HG02623 (cell line): ENCODE data around the gene GRAMD2B.
A peak's percentile ranks its signal among the peaks of the same experiment; 100 is the strongest.
"Not testable (repeated sequence)": the region's sequence is repeated elsewhere in the genome, so short reads cannot be mapped to it uniquely, and the experiment has no call there.

Experiments used
- ATAC-seq: cut with Tn5 transposase; IDR thresholded peaks from one replicate; pipeline ENCODE4 v1.9.1; 2021; ENCODE audit warnings: moderate library complexity; ENCODE audit not compliant: unreplicated experiment

Gene GRAMD2B

DNA sequence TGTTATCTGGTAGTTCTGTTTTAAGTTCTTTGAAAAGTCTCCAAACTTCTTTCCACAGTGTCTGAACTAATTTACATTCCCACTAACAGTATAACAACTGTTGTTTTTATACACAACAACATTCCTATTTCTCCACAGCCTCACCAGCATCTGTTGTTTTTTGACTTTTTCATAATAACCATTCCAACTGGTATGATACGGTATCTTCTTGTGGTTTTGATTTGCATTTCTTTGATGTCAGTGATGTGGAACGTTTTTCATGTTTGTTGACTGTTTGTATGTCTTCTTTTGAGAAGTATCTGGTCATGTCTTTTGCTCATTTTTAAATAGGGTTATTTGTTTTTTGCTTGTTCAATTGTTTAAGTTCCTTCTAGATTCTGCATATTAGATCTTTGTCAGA, 12.6 kb upstream of the GRAMD2B start:
- no peak for ATAC-seq

GRCh38 chr5:126413856-126414255, 9.4 kb upstream of the GRAMD2B start:
- no peak for ATAC-seq

GRCh38 chr5:126414874-126415502, 8.2 kb upstream of the GRAMD2B start:
- no peak for ATAC-seq

GRCh38 chr5:126415789-126416188, 7.4 kb upstream of the GRAMD2B start:
- ATAC-seq: no peak

DNA sequence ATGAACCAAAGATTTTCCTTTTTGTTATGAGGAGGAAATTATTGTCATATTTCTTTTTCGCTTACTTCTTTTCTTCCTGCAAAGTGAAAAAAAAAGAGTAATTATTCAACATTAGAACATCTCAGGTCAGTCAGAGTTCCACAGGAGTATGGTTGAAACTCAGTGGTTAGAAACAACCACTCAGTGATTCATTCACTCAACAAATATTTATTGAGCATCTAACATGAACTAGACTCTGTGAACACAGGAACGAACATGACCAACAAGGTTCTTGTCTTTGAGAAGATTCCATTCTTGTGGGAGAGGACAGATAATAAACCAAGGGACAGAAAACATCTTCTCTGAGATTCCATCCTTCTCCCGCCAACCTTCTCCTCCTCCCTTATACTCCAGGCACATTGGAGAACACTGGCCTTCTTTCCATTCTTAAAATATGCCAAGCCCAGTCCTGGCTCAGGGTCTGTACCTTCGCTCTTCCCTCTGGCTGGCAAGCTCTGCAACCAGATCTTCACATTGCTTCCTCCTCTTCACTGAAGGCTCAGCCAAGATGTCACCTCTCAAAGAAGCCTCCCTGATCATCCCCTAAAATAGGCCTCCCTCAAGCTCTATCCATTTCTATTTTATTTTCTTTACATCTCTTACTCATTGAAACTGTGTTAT, 6.8 kb upstream of the GRAMD2B start:
- no peak for ATAC-seq

GRCh38 chr5:126417178-126417577, 6.0 kb upstream of the GRAMD2B start:
- no peak for ATAC-seq

GRCh38 chr5:126419102-126419501, 4.1 kb upstream of the GRAMD2B start:
- ATAC-seq: no peak

DNA sequence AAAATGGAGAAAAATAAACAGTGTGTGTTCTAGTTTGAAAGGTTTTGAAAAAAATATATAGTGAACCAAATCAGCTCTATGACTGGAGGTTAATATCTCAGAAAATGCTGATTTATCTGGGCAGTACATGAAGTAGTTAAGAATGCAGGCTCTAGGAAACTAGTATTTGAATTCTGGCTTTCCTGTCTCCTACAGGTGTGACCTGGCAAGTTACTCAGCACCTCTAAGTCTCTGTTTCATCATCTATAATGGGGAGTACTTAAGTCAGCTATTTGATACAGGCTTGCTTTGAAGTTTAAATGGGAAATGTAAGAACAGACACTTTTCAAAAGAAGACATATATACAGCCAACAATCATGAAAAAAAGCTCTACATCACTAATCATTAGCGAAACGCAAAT, 5.2 kb downstream of the GRAMD2B start:
- ATAC-seq: no peak

GRCh38 chr5:126430631-126431030, 7.4 kb downstream of the GRAMD2B start:
- no peak for ATAC-seq

DNA sequence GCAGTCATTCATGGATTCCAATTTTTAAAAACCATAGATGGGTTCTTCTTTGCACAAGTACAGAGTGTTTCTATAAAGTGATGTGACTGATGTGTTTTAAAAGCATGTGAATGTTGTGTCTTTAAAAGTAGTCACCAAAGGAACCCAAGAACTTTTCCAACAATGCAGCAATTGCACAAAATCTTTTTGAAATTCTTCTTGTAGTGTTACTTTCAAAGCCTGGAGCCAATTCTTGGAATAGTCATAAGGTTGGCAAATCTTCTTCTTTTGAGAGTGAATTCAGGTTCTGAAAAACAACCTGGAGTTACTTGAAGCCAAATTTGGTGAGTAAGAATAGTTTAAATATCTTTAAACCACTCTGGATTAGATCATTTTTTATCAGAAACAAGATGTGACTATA, 10.5 kb downstream of the GRAMD2B start:
- ATAC-seq: no peak

DNA sequence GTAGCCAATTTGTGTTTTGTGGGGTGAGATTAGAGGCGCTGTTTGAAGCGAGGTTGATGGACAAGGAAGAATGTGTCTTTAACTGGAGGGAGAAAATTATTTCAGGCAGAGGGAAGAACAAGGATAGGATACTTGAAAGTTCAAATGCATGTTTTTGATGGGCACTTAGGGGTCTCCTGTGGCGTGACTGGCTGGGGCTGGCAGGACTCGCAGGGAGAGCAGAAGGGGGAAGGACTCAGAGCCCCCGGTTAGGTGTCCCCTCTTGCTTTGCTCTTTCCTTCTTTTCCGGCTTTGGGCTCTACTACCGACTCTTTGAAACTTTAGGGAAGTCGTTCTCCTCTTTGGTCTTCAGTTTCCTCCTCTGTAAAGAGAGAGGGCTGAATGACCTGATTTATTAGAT, 12.1 kb downstream of the GRAMD2B start:
- no peak for ATAC-seq

DNA sequence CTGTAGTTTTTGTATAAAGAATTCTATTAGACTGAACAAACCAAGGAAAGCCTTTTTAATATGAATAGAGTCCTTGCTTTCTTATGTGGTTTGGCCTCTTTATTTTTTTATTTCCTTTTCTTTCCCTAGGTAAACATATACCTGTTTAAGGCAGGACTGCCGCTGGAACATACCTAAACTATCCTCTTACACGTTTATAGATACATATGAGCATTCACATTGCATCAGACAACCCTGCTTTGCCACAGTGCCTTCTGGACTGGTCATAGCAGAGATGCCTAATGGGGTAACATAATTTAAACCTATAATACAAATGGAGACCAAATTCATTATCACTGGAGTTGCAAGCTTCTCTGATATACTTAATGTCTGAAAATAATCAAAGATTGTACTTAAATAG, 12.5 kb downstream of the GRAMD2B start:
- no peak for ATAC-seq

DNA sequence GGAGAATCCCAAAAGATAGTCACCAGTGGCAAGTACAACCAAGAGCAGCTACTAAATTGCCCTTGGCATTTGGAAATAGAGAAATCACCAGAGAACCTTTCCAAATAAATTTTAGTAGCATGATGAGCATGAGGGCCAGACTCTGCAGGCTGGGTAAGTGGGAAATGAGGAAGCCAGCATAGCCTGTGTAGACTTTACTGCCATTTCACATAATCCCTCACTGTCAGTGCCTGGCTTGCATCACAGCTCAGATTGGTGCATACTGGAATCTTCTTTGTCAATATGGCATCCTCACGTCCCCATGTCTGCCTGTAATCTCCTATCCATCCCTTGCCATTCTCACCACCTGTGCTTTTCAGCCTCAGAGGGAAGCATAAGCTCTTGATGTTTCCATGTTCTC, 14.5 kb downstream of the GRAMD2B start:
- ATAC-seq: no peak

DNA sequence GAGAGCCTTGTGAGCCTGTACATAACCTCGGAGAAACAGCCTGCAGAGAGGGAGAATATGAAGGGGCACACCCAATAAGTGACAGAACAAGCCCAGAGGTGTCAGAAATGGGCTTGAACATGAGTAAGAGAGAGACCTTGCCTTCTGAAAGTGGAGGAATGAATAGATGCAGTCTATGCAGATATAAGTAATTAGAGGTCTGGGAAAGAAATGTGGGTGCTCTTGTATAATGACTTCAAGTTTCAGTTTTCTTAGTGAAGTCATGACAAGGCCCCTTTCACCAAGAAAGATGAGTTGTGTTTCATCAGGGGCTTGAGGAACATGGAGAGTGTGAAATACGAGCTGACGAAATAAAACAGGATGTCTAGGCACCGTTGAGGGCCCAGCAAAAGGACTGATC, 15.1 kb downstream of the GRAMD2B start:
- peak; percentile 81 for ATAC-seq

DNA sequence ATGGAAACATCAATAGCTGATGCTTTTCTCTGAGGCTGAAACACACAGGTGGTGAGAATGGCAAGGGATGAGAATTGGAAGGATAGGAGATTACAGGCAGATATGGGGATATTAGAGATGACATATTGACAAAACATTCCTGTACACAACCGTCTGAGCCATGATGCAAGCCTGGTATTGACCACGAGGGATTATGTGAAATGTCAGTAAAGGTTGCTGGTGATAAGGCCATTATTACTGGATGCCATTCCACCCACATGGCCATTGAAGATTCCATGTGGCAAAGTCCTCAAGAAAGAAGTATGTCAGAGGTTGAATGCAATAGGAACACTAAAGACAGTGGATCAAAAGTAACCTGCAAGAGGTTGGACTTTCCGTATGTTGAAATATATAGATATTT, 15.7 kb downstream of the GRAMD2B start:
- no peak for ATAC-seq

DNA sequence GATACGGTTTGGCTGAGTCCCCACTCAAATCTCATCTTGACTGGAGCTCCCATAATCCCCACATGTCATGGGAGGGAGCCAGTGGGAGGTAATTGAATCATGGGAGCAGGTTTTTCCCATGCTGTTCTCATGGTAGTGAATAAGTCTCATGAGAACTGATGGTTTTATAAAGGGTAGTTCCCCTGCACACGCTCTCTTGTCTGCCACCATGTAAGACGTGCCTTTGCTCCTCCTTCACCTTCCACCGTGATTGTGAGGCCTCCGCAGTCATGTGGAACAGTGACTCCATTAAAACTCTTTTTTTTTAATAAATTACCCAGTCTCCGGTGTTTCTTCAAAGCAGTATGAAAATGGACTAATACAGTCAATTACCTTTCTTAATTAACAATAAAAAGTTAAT, 16.5 kb downstream of the GRAMD2B start:
- ATAC-seq: not testable (repeated sequence)

- no peak for ATAC-seq
Measured at GRCh38 chr5:126441230-126441629, 18.0 kb downstream of the GRAMD2B start.

GRCh38 chr5:126443374-126443851, 20.2 kb downstream of the GRAMD2B start:
- ATAC-seq: peak; percentile 95

DNA sequence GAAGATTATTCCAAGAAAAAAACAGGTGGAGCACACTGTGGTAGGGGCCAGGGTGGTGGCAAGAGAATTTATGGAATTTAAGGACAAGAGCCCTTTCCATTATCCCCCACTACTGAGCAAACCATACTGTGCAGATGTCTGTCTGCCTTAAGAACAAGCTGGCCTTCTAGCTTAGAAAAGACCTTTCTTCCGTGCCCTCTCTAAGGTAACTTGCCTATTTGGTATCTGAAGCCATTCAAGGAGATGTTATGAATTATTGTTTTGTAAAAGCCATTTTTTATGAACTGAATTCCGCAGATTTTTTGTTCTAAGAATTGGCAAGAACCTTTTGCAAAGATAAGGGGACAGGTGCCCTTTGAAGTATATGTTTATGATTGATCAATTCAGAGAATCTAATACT, 20.9 kb downstream of the GRAMD2B start:
- no peak for ATAC-seq

DNA sequence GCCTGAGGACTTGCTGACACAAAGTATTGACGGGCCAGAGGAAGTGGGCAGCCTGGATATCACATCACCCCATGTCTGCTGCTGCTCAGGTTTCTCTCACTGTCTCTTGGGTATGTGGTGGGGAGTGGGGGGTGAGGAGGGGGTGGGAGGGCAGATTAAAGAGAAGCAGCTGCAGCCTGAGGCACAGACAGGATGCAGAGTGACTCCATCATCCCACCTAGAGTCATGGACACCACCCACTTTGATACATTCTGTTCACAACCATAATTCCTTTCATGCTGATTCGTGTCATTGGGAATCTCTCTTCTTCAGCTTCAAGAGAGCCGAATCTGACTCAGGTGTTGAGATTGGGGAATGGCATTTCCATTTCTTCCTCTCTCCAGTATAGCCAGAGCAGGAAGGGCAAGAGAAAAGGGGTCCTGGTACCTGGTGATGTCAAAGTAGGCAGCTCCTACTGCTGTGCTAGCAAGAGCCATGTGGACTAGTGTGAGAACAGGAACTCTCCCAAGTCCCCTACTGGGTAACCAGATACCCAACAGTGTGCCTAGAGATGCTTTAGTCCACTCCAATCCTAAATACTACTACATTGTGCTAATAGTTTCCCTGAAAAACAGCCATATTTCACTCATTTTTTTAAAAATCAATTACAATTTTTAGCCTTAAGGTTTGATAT, 22.4 kb downstream of the GRAMD2B start:
- no peak for ATAC-seq

GRCh38 chr5:126446498-126447224, 23.5 kb downstream of the GRAMD2B start:
- no peak for ATAC-seq

DNA sequence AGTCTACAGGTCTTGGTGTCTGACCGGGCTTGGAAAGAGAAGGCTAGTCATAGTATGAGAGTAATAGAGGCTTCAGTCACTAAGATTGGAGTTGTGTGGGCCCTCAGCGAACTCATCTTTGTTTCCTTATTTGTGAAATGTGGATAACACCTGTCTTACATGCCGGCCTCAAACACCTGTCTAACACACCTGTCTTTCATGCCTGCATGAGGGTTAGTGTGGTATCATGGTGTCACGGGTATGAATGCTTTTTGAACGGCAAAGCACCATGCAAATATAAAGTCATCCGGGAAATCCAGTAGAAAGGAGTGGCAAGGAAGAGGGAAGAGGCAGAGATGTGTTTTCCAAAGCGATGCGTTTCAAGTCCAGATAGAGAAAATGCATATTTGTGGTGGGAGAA, 25.5 kb downstream of the GRAMD2B start:
- ATAC-seq: no peak
